ENCODE measurements around the gene KCNT1. TPM values are rescaled to one million over a fixed set of nuclear protein-coding genes. Genes with fewer than 3 reads are reported as not detected.

The KCNT1 gene
- total RNA-seq, 1 experiment from 2014 or later: 0.68 TPM

- Histone ChIP-seq H3K9ac (ENCODE audit: extremely low read depth, insufficient read length, low read length) (no peak overlapping the region), H4K8ac (replicated peaks; ENCODE audit: insufficient read length, low read depth, low read length) (no peak overlapping the region), H2AFZ (ENCODE audit: low read length) (no peak overlapping the region), H3K79me1 (ENCODE audit: insufficient read depth, low read depth, low read length, poor library complexity, severe bottlenecking) (no peaks in the 10 kb centered on the region), H3K9me3 (ENCODE audit: control insufficient read depth, low read depth, low read length) (no peaks in the 10 kb centered on the region), H4K20me1 (ENCODE audit: control insufficient read depth, insufficient read depth, insufficient read length) (no peaks in the 10 kb centered on the region), H3K4ac (ENCODE audit: low read depth, low read length) (no peak overlapping the region), H3K23ac (ENCODE audit: insufficient read length, low read depth, low read length) (no peak overlapping the region), H2AK5ac (ENCODE audit: insufficient read length, low read length) (no peak overlapping the region), H3K4me2 (ENCODE audit: insufficient read depth, insufficient read length, low read length) (no peak overlapping the region), H3K18ac (ENCODE audit: insufficient read length, low read depth, low read length) (no peak overlapping the region), H4K5ac (ENCODE audit: insufficient read length, low read depth, low read length) (no peak overlapping the region), H3T11ph (ENCODE audit: low read length) (no peak overlapping the region), H2BK120ac (ENCODE audit: low read depth, low read length, poor library complexity, severe bottlenecking) (no peak overlapping the region), H3K27me3 (ENCODE audit: insufficient read depth, low read length) (no peaks in the 10 kb centered on the region; the same call in 1 of the 2 replicates), H3K79me2 (ENCODE audit: insufficient read depth, low read length) (no peaks in the 10 kb centered on the region), H4K91ac (ENCODE audit: insufficient read length, low read depth, low read length) (no peak overlapping the region), H2BK12ac (ENCODE audit: insufficient read length, low read depth, low read length) (no peak overlapping the region), H2BK20ac (ENCODE audit: low read depth, low read length, poor library complexity, severe bottlenecking) (no peak overlapping the region), H3K4me1 (ENCODE audit: insufficient read depth, low read length) (no peaks in the 10 kb centered on the region), H3K27ac (ENCODE audit: insufficient read length, low read depth, low read length) (no peak overlapping the region), H2BK5ac (ENCODE audit: insufficient read length, low read length) (no peak overlapping the region), H3K14ac (ENCODE audit: insufficient read depth, low read length) (no peak overlapping the region), H3K23me2 (ENCODE audit: insufficient read length, low read depth, low read length, poor library complexity, severe bottlenecking) (no peaks in the 10 kb centered on the region), H2BK15ac (ENCODE audit: low read depth, low read length) (no peak overlapping the region), H3K56ac (ENCODE audit: insufficient read length, low read depth, low read length) (no peak overlapping the region)
- Mint-ChIP-seq H3K4me1 (peaks cover 2 to 4% of the 10 kb centered on the region in 2 experiments; a peak in 3 of 4 replicates), H3K36me3 (ENCODE audit: insufficient read depth in 1 of 3, low read depth in 3 of 3) (no peaks in the 10 kb centered on the region), H3K27me3 (ENCODE audit: low read depth) (peaks cover 26% of the 10 kb centered on the region), H3K4me3 (no peak overlapping the region), H3K27ac (no peak overlapping the region), H3K9me3 (no peaks in the 10 kb centered on the region; a peak in 1 of 5 replicates)
- no peak for TF ChIP-seq CTCF (conservative IDR thresholded peaks at IDR 0.05)
- WGBS (ENCODE audit: extremely low coverage, insufficient read length, low lambda C conversion rate): no CpG with 5 or more reads among the region's 9 CpGs
- no peak for DNase-seq
Measured at GRCh38 chr9:135706288-135706687, 4.3 kb downstream of the KCNT1 start.
